GM12878 (cell line): ENCODE results near the gene MYO1C. TPM values are rescaled to one million over a fixed set of nuclear protein-coding genes. Genes with fewer than 3 reads are reported as not detected.

Source experiments
- EED ChIP-seq: sonication (generic); IDR thresholded peaks from 2 replicates; pipeline ENCODE4 v1.6.1; 2016; ENCODE audit warnings: antibody characterized with exemption, low read depth
- ETV6 ChIP-seq, 2 experiments: fragments of 450-650 bp in 1 of 2; IDR thresholded peaks in 1 of 2; conservative IDR thresholded peaks in 1 of 2; 2 replicates each; pipeline ENCODE4 v1.6.1; 2014; ENCODE audit warnings: antibody characterized with exemption in 1 of 2, borderline replicate concordance in 1 of 2, low read depth in 1 of 2, mild to moderate bottlenecking in 1 of 2, moderate library complexity in 1 of 2
- HCFC1 ChIP-seq: fragments of 150-350 bp; IDR thresholded peaks from 2 replicates; pipeline ENCODE4 v1.6.1; 2014; ENCODE audit warnings: low read length
- MEF2A ChIP-seq: IDR thresholded peaks from 2 replicates; pipeline ENCODE4 v1.6.1; 2011; ENCODE audit warnings: low read depth, mild to moderate bottlenecking, low read length, moderate library complexity; ENCODE audit not compliant: insufficient read depth
- MXI1 ChIP-seq: fragments of 150-350 bp; IDR thresholded peaks from 2 replicates; pipeline ENCODE4 v1.6.1; 2011; ENCODE audit warnings: low read depth, mild to moderate bottlenecking, inconsistent platforms, low read length, improper control_type of control experiment
- NFXL1 ChIP-seq: fragments of 450-650 bp; IDR thresholded peaks from 2 replicates; pipeline ENCODE4 v1.6.1; 2017; ENCODE audit warnings: antibody characterized with exemption, mild to moderate bottlenecking, borderline replicate concordance
- POLR2AphosphoS2 ChIP-seq: IDR thresholded peaks from 2 replicates; pipeline ENCODE4 v1.6.1; 2011; ENCODE audit warnings: low read depth, mild to moderate bottlenecking, low read length, improper control_type of control experiment, moderate library complexity
- SMAD5 ChIP-seq: IDR thresholded peaks from 2 replicates; pipeline ENCODE4 v1.6.1; 2016; ENCODE audit warnings: antibody characterized with exemption, low read depth
- SMC3 ChIP-seq: IDR thresholded peaks from 2 replicates; pipeline ENCODE4 v1.6.1; 2011; ENCODE audit warnings: low read length, improper control_type of control experiment, borderline replicate concordance
- SREBF1 ChIP-seq: IDR thresholded peaks from 2 replicates; pipeline ENCODE4 v1.6.1; 2012; ENCODE audit warnings: mild to moderate bottlenecking, low read length
- SUZ12 ChIP-seq: fragments of 200-600 bp; sonication (generic); IDR thresholded peaks from one replicate; pipeline ENCODE4 v1.6.1; 2018; ENCODE audit warnings: antibody characterized with exemption, mild to moderate bottlenecking; ENCODE audit not compliant: unreplicated experiment
- TCF3 ChIP-seq: IDR thresholded peaks from 2 replicates; pipeline ENCODE4 v1.6.1; 2012; ENCODE audit warnings: low read depth, mild to moderate bottlenecking, low read length, borderline replicate concordance; ENCODE audit not compliant: insufficient read depth
- ZNF384 ChIP-seq: IDR thresholded peaks from 2 replicates; pipeline ENCODE4 v1.6.1; 2012; ENCODE audit warnings: low read depth, mild to moderate bottlenecking, low read length, improper control_type of control experiment, borderline replicate concordance
- polyA plus RNA-seq, 11 experiments: library from polyadenylated mRNA; depleted of rRNA in 4 of 11; unstranded in 6 of 11; stranded (reverse) in 5 of 11; fragments of >200 nt; fragmentation: Nextera tagmentation in 4 of 11; fragmentation: Illumina TruSeq in 1 of 11; extraction: Ambion mirVana in 4 of 11; extraction: Trizol in 1 of 11; gene quantifications; 1 replicate in 1 of 11; 2 replicates in 10 of 11; pipeline versions ENCODE4 v1.2.1 to v1.2.3, GENCODE V29; 2011 to 2016; ENCODE audit warnings: inconsistent platforms in 2 of 11, missing spikeins in 2 of 11, low read depth in 1 of 11
- total RNA-seq, 4 experiments: library from RNA; depleted of rRNA in 3 of 4; stranded (reverse); fragments of >200 nt in 3 of 4; fragmentation: Illumina TruSeq in 1 of 4; extraction: Trizol in 1 of 4; gene quantifications; 2 replicates each; pipeline versions ENCODE4 v1.2.1 to v1.2.3, GENCODE V29; 2013 to 2021
- TF ChIP-seq, protein P1 (sequence below): fragments of 450-650 bp; IDR thresholded peaks from 2 replicates; pipeline ENCODE4 v1.6.1; 2017; ENCODE audit warnings: mild to moderate bottlenecking, low read depth, inconsistent platforms; ENCODE audit not compliant: poor library complexity, severe bottlenecking
- TF ChIP-seq, protein P2 (sequence below): fragments of 450-650 bp; conservative IDR thresholded peaks from 2 replicates; pipeline ENCODE4 v1.6.1; 2017; ENCODE audit warnings: mild to moderate bottlenecking, moderate library complexity
- TF ChIP-seq, protein P3 (sequence below): fragments of 450-650 bp; IDR thresholded peaks from 2 replicates; pipeline ENCODE4 v1.6.1; 2016; ENCODE audit warnings: mild to moderate bottlenecking, moderate library complexity, borderline replicate concordance
- TF ChIP-seq, protein P4 (sequence below): IDR thresholded peaks from 2 replicates; pipeline ENCODE4 v1.6.1; 2012; ENCODE audit warnings: low read depth, low read length, improper control_type of control experiment

Gene MYO1C
- total and polyA plus RNA-seq, 10 of the 15 experiments (the other 5 are each of a cell fraction or from before 2014, with no cell fraction given): 1.2 to 92.0 (median 36.6) TPM

DNA sequence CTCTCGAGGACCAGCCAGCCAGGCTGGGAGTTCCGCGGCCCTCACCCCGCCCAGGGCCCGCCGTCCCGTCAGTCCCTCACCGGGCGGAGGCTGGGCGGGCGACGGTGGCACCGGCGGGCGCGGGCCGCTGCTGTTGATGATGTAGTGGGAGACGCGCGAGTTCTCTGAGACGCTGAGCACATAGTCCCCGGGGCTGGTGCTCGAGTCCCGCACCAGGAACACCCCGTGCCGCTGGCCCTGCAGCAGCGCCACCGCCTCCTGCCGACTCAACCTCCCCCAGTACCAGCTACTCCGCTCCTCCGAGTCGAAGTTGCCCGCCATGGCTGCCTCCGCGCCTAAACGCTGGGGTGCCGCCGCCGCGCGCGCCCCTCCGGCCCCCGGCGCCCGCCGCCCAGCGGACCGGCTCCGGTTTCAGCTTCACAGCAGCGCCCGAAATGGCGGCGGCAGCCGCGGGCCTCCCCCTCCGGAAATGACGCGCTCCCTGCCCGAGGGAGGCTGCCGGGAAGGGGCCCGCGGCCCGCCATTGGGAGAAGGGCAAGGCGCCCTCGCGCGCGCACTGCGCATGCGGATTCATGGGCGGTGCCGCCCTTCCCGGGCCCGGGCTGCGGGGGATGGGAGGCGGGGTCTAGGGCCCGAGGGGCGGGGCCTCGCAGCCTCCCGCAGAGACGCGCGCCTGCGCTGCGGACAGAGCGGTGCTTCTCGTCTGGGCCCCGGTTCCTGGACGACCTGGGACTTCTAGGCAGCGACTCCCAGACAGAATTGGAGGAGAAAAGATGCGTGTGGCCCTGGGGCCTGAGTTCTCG, 36.5 kb downstream of the MYO1C start, which contains the start of gene CRK (continued):
- TF ChIP-seq, protein P1, sequence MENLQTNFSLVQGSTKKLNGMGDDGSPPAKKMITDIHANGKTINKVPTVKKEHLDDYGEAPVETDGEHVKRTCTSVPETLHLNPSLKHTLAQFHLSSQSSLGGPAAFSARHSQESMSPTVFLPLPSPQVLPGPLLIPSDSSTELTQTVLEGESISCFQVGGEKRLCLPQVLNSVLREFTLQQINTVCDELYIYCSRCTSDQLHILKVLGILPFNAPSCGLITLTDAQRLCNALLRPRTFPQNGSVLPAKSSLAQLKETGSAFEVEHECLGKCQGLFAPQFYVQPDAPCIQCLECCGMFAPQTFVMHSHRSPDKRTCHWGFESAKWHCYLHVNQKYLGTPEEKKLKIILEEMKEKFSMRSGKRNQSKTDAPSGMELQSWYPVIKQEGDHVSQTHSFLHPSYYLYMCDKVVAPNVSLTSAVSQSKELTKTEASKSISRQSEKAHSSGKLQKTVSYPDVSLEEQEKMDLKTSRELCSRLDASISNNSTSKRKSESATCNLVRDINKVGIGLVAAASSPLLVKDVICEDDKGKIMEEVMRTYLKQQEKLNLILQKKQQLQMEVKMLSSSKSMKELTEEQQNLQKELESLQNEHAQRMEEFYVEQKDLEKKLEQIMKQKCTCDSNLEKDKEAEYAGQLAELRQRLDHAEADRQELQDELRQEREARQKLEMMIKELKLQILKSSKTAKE: no peak
- TF ChIP-seq, protein P2, sequence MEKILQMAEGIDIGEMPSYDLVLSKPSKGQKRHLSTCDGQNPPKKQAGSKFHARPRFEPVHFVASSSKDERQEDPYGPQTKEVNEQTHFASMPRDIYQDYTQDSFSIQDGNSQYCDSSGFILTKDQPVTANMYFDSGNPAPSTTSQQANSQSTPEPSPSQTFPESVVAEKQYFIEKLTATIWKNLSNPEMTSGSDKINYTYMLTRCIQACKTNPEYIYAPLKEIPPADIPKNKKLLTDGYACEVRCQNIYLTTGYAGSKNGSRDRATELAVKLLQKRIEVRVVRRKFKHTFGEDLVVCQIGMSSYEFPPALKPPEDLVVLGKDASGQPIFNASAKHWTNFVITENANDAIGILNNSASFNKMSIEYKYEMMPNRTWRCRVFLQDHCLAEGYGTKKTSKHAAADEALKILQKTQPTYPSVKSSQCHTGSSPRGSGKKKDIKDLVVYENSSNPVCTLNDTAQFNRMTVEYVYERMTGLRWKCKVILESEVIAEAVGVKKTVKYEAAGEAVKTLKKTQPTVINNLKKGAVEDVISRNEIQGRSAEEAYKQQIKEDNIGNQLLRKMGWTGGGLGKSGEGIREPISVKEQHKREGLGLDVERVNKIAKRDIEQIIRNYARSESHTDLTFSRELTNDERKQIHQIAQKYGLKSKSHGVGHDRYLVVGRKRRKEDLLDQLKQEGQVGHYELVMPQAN: peak; percentile 97
- TF ChIP-seq HCFC1: peak; percentile 91
- TF ChIP-seq NFXL1: 0 out of 2 replicates have a peak, but pooled peaks have one; percentile 53
- TF ChIP-seq EED: 0 out of 2 replicates have a peak, but pooled peaks have one; percentile 2
- peak; percentile 71; the same call in 1 of the 2 replicates for TF ChIP-seq SMAD5
- no peak for TF ChIP-seq ETV6 (conservative IDR thresholded peaks at IDR 0.05 in 1 of 2, IDR thresholded peaks at IDR 0.05 in 1 of 2; ENCODE audit: borderline replicate concordance in 1 of 2, low read depth in 1 of 2)
- no peak for TF ChIP-seq SMC3
- TF ChIP-seq, protein P3, sequence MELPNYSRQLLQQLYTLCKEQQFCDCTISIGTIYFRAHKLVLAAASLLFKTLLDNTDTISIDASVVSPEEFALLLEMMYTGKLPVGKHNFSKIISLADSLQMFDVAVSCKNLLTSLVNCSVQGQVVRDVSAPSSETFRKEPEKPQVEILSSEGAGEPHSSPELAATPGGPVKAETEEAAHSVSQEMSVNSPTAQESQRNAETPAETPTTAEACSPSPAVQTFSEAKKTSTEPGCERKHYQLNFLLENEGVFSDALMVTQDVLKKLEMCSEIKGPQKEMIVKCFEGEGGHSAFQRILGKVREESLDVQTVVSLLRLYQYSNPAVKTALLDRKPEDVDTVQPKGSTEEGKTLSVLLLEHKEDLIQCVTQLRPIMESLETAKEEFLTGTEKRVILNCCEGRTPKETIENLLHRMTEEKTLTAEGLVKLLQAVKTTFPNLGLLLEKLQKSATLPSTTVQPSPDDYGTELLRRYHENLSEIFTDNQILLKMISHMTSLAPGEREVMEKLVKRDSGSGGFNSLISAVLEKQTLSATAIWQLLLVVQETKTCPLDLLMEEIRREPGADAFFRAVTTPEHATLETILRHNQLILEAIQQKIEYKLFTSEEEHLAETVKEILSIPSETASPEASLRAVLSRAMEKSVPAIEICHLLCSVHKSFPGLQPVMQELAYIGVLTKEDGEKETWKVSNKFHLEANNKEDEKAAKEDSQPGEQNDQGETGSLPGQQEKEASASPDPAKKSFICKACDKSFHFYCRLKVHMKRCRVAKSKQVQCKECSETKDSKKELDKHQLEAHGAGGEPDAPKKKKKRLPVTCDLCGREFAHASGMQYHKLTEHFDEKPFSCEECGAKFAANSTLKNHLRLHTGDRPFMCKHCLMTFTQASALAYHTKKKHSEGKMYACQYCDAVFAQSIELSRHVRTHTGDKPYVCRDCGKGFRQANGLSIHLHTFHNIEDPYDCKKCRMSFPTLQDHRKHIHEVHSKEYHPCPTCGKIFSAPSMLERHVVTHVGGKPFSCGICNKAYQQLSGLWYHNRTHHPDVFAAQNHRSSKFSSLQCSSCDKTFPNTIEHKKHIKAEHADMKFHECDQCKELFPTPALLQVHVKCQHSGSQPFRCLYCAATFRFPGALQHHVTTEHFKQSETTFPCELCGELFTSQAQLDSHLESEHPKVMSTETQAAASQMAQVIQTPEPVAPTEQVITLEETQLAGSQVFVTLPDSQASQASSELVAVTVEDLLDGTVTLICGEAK: peak; percentile 61; the same call in 1 of the 2 replicates
- TF ChIP-seq, protein P4, sequence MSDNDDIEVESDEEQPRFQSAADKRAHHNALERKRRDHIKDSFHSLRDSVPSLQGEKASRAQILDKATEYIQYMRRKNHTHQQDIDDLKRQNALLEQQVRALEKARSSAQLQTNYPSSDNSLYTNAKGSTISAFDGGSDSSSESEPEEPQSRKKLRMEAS: peak; percentile 61; the same call in 1 of the 2 replicates
- no peak for TF ChIP-seq SREBF1
- no peak; the same call in 1 of the 2 replicates for TF ChIP-seq MXI1
- TF ChIP-seq TCF3: 0 out of 2 replicates have a peak, but pooled peaks have one; percentile 32
- peak; percentile 66; the same call in 1 of the 2 replicates for TF ChIP-seq POLR2AphosphoS2
- no peak for TF ChIP-seq ZNF384
- TF ChIP-seq SUZ12: no peak
- TF ChIP-seq MEF2A: 0 out of 2 replicates have a peak, but pooled peaks have one; percentile 43
